Activated naive CD4-positive, alpha-beta T cell treated with Interleukin-2 at 50 U/mL for 16 hours (primary cell): ENCODE data around the gene KRTAP13-1.

Source experiments
- DNase-seq: peaks from one replicate; pipeline ENCODE4 v3.0.0-alpha.2; 2020

Gene KRTAP13-1

GRCh38 chr21:30395731-30396130 is at the start of gene KRTAP13-1:
KRTAP13-1 (plus strand) TSS chr21:30396031; CDS start chr21:30396087, 56 bp downstream.
- no peak for DNase-seq

GRCh38 chr21:30348506-30348905 is 47.3 kb upstream of the KRTAP13-1 start, which contains the start of gene KRTAP23-1:
KRTAP23-1 (minus strand) TSS chr21:30348606; CDS start chr21:30348606, 0 bp downstream.
- DNase-seq, result no peak

- no peak for DNase-seq
Measured at GRCh38 chr21:30349572-30349971, 46.3 kb upstream of the KRTAP13-1 start.

- no peak for DNase-seq
Measured at GRCh38 chr21:30351534-30351933, 44.3 kb upstream of the KRTAP13-1 start.

GRCh38 chr21:30354308-30355005 is 41.4 kb upstream of the KRTAP13-1 start:
- no peak for DNase-seq

GRCh38 chr21:30355906-30356305 is 39.9 kb upstream of the KRTAP13-1 start:
- no peak for DNase-seq

- no peak for DNase-seq
Measured at GRCh38 chr21:30372139-30372770, 23.6 kb upstream of the KRTAP13-1 start, which contains the start of gene KRTAP13-2. KRTAP13-2 (minus strand) TSS chr21:30372271; CDS start chr21:30372213, 58 bp downstream.

GRCh38 chr21:30382201-30382600 is 13.6 kb upstream of the KRTAP13-1 start:
- no peak for DNase-seq

- DNase-seq, result no peak
Measured at GRCh38 chr21:30391492-30392025, 4.3 kb upstream of the KRTAP13-1 start.

GRCh38 chr21:30408782-30409494 is 13.1 kb downstream of the KRTAP13-1 start:
- DNase-seq, result no peak

- DNase-seq, result no peak
Measured at GRCh38 chr21:30415993-30416392, 20.2 kb downstream of the KRTAP13-1 start.

GRCh38 chr21:30425826-30426225 is 30.0 kb downstream of the KRTAP13-1 start, which contains the start of gene KRTAP13-3:
KRTAP13-3 (minus strand) TSS chr21:30425926; CDS start chr21:30425912, 14 bp downstream.
- no peak for DNase-seq

GRCh38 chr21:30426731-30427130 is 30.9 kb downstream of the KRTAP13-1 start:
- no peak for DNase-seq

GRCh38 chr21:30430170-30430655 is 34.4 kb downstream of the KRTAP13-1 start, which contains the start of gene KRTAP13-4:
KRTAP13-4 (plus strand) TSS chr21:30430220; CDS start chr21:30430276, 56 bp downstream.
- DNase-seq, result no peak

- no peak for DNase-seq
Measured at GRCh38 chr21:30434033-30434631, 38.3 kb downstream of the KRTAP13-1 start.

- DNase-seq, result no peak
Measured at GRCh38 chr21:30437010-30437565, 41.3 kb downstream of the KRTAP13-1 start.

GRCh38 chr21:30439975-30440374 is 44.1 kb downstream of the KRTAP13-1 start, which contains the start of gene KRTAP15-1:
KRTAP15-1 (plus strand) TSS chr21:30440275; CDS start chr21:30440328, 53 bp downstream.
- DNase-seq, result no peak

- no peak for DNase-seq
Measured at GRCh38 chr21:30443226-30443625, 47.4 kb downstream of the KRTAP13-1 start.

- no peak for DNase-seq
Measured at GRCh38 chr21:30444204-30444603, 48.4 kb downstream of the KRTAP13-1 start.
